GM12873 (cell line): Measurements from ENCODE around the gene ERCC4.

Source experiments
- TF ChIP-seq, protein P1 (sequence below): IDR thresholded peaks from 2 replicates; pipeline ENCODE4 v1.5.1; 2012; ENCODE audit warnings: low read depth, mild to moderate bottlenecking, moderate library complexity, low read length, control low read depth; ENCODE audit not compliant: insufficient read depth; ENCODE audit errors: missing control alignments

Gene ERCC4

DNA sequence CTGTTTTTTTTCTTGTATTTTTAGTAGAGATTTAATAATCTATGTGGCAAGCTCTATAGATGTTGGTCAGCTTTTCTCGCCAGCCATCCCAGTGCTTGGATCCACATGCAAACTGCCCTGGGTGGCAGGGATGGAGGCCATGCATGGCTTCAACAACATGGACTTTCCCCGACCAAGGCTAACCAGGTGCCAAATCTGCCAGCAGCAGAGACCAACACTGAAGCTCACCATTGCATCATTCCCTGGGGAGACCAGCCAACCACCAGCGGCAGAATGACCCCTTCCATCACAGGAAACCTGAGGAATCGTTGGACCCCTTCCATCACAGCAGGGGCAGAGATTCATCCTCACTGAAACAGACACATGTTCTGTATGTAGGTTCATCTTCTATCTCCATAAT, 27.7 kb upstream of the ERCC4 start:
- TF ChIP-seq, protein P1, sequence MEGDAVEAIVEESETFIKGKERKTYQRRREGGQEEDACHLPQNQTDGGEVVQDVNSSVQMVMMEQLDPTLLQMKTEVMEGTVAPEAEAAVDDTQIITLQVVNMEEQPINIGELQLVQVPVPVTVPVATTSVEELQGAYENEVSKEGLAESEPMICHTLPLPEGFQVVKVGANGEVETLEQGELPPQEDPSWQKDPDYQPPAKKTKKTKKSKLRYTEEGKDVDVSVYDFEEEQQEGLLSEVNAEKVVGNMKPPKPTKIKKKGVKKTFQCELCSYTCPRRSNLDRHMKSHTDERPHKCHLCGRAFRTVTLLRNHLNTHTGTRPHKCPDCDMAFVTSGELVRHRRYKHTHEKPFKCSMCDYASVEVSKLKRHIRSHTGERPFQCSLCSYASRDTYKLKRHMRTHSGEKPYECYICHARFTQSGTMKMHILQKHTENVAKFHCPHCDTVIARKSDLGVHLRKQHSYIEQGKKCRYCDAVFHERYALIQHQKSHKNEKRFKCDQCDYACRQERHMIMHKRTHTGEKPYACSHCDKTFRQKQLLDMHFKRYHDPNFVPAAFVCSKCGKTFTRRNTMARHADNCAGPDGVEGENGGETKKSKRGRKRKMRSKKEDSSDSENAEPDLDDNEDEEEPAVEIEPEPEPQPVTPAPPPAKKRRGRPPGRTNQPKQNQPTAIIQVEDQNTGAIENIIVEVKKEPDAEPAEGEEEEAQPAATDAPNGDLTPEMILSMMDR, result no peak

DNA sequence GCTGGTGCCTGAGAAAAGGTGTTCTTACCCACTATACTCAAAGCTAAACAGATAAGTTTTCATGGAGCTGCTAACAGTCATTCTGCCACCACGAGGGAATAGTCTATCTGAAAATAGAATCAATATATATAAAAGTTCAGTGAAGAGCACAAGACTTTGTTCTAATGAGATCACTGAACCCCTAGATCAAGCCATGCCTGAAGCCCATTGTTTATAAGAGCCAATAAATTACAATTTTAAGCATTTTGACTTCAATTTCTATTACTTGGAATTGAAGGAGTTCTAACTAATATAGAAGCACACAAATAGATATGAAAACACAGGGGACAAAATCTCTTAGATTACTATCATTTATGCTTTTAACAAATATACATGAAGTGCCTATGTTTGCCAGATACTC, 24.4 kb upstream of the ERCC4 start:
- TF ChIP-seq, protein P1, result no peak

DNA sequence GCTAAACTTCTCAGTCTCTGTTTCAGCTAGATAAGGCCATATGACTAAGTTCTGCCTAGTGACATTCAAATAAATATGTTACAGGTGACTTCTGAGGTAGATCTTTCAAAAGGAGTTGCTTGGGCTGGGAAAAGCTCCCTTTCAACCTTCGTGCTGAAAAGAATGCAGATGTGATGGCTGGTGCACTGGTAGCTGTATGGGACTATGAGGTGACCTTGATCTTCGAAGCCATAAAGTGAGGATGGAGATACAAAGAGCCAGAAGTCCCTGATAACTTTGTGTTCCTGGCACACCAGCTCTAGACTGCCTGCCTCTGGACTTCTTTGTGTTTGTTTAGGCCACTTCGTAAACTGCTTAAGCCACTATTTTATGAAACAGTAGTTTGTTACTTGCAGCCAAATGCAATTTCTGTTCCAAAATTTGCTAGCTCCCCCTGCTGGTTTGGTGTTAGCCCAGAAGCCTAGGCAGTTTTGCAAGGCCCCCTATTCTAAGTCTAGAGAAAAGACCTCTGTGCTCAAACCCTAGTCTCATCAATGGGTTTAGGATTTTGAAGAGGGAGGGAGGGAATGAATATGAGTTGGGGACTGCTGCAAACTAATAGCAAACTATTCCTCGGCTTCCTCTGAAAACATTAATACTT, 23.3 kb upstream of the ERCC4 start:
- TF ChIP-seq, protein P1, result peak; percentile 50

DNA sequence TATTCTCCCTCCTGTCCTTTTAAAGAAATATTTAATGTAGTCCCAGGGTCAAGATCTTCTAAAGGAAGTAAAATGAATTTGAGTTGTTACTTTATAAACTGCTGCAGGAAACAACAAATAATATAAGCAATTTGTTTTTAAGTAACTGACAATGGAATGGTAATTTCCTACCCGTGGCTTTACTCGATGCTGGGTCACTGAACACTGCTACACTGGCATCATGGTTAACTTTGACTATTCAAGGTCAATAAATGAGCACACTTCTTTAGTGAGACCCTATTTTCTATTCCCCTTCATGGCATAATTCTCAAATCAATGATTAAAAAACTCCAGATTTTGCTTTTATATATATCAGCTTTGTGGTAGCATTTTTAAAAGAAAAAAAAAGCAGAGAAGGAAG, 22.1 kb upstream of the ERCC4 start:
- TF ChIP-seq, protein P1, result no peak

DNA sequence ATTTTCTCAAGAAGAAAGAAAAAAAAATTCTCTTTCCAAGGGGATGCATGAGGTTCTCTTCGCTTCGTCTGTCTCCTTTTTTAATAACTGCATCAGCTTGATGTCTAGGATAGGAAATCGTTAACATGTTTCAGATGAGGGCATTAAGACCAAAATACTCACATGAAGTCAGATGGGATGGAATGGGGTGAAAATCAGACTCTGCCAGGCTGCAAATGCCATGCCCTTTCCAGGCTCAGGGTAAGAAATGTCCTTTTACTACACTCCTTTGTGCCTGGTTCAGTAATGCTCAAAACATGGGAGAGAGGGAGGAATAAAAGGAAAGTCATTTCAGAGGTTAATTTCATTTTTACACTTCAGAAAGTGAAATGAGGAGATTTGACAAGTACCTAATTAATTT, 21.7 kb upstream of the ERCC4 start:
- TF ChIP-seq, protein P1, result no peak

DNA sequence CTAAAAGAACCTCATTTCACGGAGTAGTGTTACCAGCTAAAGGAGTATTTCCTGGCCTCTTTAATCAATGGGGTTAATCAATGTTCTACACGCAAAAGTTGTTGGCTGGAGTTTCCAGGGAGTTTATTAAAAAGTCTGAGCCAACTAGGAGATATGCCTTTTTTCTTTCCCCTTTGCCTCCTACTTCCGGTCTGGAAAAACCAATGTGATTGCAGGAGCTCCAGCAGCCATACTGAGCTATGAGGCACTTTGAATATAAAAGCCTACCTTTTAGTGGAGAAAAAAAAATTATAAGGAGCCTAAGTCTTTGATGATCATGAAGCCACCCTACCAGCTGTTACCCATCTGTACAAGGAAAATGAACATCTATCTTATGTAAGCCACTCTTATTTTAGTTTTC, 17.9 kb upstream of the ERCC4 start:
- TF ChIP-seq, protein P1, result no peak

DNA sequence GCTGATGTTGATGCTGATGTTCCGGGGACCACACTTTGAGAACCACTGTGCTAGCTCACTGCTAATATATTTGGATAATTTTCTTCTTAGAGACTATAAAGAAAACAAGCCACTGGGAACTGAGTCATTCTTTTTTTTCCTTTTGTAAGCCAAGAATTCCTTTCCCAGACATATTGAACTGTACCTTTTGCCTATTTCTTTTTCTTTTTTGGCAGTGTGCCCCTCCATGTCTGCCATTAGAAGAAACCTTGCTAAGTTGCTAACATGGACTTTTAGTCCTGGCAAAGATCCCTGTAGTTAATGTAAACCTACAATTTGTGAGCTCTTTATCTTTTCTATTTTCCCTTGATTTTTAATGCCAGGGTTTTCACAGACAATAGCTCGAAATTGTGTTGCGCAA, 17.3 kb upstream of the ERCC4 start:
- TF ChIP-seq, protein P1, result no peak
